OCI-M2 (cell line): ENCODE results near the gene PCAT7.
"Not testable (repeated sequence)": the region's sequence is repeated elsewhere in the genome, so short reads cannot be mapped to it uniquely, and the experiment has no call there.

Experiments used
- DNase-seq: peaks from one replicate; lab custom pipeline; 2025; ENCODE audit not compliant: unreplicated experiment; lab: John Stamatoyannopoulos, UW

Gene PCAT7

GRCh38 chr9:94560237-94560636 is 5.4 kb downstream of the PCAT7 start:
- no peak for DNase-seq

- DNase-seq, result no peak
Measured at GRCh38 chr9:94563548-94563947, 8.7 kb downstream of the PCAT7 start.

- not testable (repeated sequence) for DNase-seq
Measured at GRCh38 chr9:94564279-94564678, 9.4 kb downstream of the PCAT7 start.

- no peak for DNase-seq
Measured at GRCh38 chr9:94566550-94566949, 11.7 kb downstream of the PCAT7 start.

- DNase-seq, result no peak
Measured at GRCh38 chr9:94567271-94567670, 12.4 kb downstream of the PCAT7 start.

- DNase-seq, result no peak
Measured at GRCh38 chr9:94568250-94568889, 13.5 kb downstream of the PCAT7 start.

GRCh38 chr9:94568972-94569712 is 14.3 kb downstream of the PCAT7 start:
- DNase-seq, result no peak

GRCh38 chr9:94576131-94576530 is 21.2 kb downstream of the PCAT7 start:
- DNase-seq, result no peak

- no peak for DNase-seq
Measured at GRCh38 chr9:94577036-94577435, 22.2 kb downstream of the PCAT7 start.

- DNase-seq, result no peak
Measured at GRCh38 chr9:94577571-94577970, 22.7 kb downstream of the PCAT7 start.

- DNase-seq, result no peak
Measured at GRCh38 chr9:94581728-94582127, 26.8 kb downstream of the PCAT7 start.

GRCh38 chr9:94584555-94584954 is 29.7 kb downstream of the PCAT7 start:
- no peak for DNase-seq

GRCh38 chr9:94586316-94586715 is 31.4 kb downstream of the PCAT7 start:
- no peak for DNase-seq

- no peak for DNase-seq
Measured at GRCh38 chr9:94586814-94587213, 31.9 kb downstream of the PCAT7 start.

- no peak for DNase-seq
Measured at GRCh38 chr9:94588681-94589080, 33.8 kb downstream of the PCAT7 start.

- DNase-seq, result not testable (repeated sequence)
Measured at GRCh38 chr9:94591046-94591545, 36.2 kb downstream of the PCAT7 start.

- no peak for DNase-seq
Measured at GRCh38 chr9:94591876-94592275, 37.0 kb downstream of the PCAT7 start.

GRCh38 chr9:94592683-94593082 is 37.8 kb downstream of the PCAT7 start:
- not testable (repeated sequence) for DNase-seq

- no peak for DNase-seq
Measured at GRCh38 chr9:94593459-94594345, 38.8 kb downstream of the PCAT7 start, which contains the start of gene FBP2. Gene FBP2 (minus strand): TSS chr9:94593824. CDS start chr9:94593726, 98 bp downstream.

GRCh38 chr9:94599102-94599501 is 44.2 kb downstream of the PCAT7 start:
- no peak for DNase-seq

GRCh38 chr9:94600258-94600657 is 45.4 kb downstream of the PCAT7 start:
- DNase-seq, result no peak
